RWPE1 (cell line): Measurements from ENCODE around the gene DYNLT1.
A peak's percentile ranks its signal among the peaks of the same experiment; 100 is the strongest.

ENCODE experiments used
- CTCF ChIA-PET: fragments of 350-600 bp; sonication (Branson Sonifier 250); formaldehyde crosslinking; extraction: SDS; loops from one replicate; lab custom pipeline; 2021; lab: Yijun Ruan, JAX
- POLR2A ChIA-PET: fragments of 400-600 bp; formaldehyde crosslinking; extraction: SDS; loops from one replicate; lab custom pipeline; 2020; ENCODE audit warnings: antibody characterized with exemption; ENCODE audit not compliant: low non-redundant PET; lab: Yijun Ruan, JAX
- DNase-seq: peaks from one replicate; pipeline ENCODE4 v3.0.0; 2012; ENCODE audit warnings: low spot score
- H3K27ac ChIP-seq: fragments of 450-650 bp; 2 replicates; pipeline ENCODE4 v1.5.1; 2017
- CTCF ChIP-seq: fragments of 450-650 bp; conservative IDR thresholded peaks from 2 replicates; pipeline ENCODE4 v1.5.1; 2017; ENCODE audit warnings: low read depth, mild to moderate bottlenecking

The DYNLT1 gene

GRCh38 chr6:158642097-158642601, 2.4 kb downstream of the DYNLT1 start:
- TF ChIP-seq CTCF = no peak
- ChIA-PET POLR2A (interaction anchor here (0.6 kb wide), 1 partner anchor 40 kb away, joined by 4 read pairs; no protein-coding TSS in a partner anchor), CTCF (interaction anchor here (0.7 to 1.0 kb wide), 2 partner anchors 49 to 623 kb away, joined by 4 to 5 read pairs; no protein-coding TSS in a partner anchor)
- peak overlapping the region; percentile 77 for H3K27ac ChIP-seq
- peak; percentile 84 for DNase-seq

GRCh38 chr6:158640519-158640918, 4.0 kb downstream of the DYNLT1 start:
- ChIA-PET CTCF (interaction anchor here (0.7 kb wide), 1 partner anchor 1047 kb away, joined by 3 read pairs; no protein-coding TSS in a partner anchor), POLR2A (no interaction called here)
- no peak for TF ChIP-seq CTCF
- H3K27ac ChIP-seq = no peak overlapping the region
- DNase-seq = no peak

- ChIA-PET POLR2A (no interaction called here), CTCF (interaction anchor here (0.5 to 0.9 kb wide), 2 partner anchors 425 to 436 kb away, joined by 3 to 4 read pairs; no protein-coding TSS in a partner anchor)
- TF ChIP-seq CTCF = no peak
- DNase-seq = no peak
- no peak overlapping the region for H3K27ac ChIP-seq
Observed at GRCh38 chr6:158639056-158639455, 5.5 kb downstream of the DYNLT1 start.

- ChIA-PET POLR2A (no interaction called here), CTCF (interaction anchor here (0.9 kb wide), 1 partner anchor 424 kb away, joined by 3 read pairs; no protein-coding TSS in a partner anchor)
- TF ChIP-seq CTCF = no peak
- H3K27ac ChIP-seq = 0 out of 2 replicates have a peak overlapping the region, but pooled peaks have one; percentile 34
- DNase-seq = no peak
Observed at GRCh38 chr6:158638324-158638854, 6.2 kb downstream of the DYNLT1 start.

GRCh38 chr6:158636778-158637177, 7.8 kb downstream of the DYNLT1 start:
- POLR2A ChIA-PET = no interaction called here
- no peak overlapping the region for H3K27ac ChIP-seq
- no peak for DNase-seq
- CTCF ChIA-PET = no interaction called here
- TF ChIP-seq CTCF = no peak

GRCh38 chr6:158635427-158636073, 9.0 kb downstream of the DYNLT1 start:
- no peak for DNase-seq
- ChIA-PET POLR2A (no interaction called here), CTCF (interaction anchor here (1.2 kb wide), 1 partner anchor 56 kb away, joined by 6 read pairs; no protein-coding TSS in a partner anchor)
- no peak overlapping the region for H3K27ac ChIP-seq
- no peak for TF ChIP-seq CTCF
